SK-N-SH (cell line): ENCODE results near the gene FAM210B. TPM values are rescaled to one million over a fixed set of nuclear protein-coding genes. Genes with fewer than 3 reads are reported as not detected.

Experiments
- CTCF ChIA-PET: fragments of 300-600, 350-600 bp; formaldehyde crosslinking; extraction: SDS; loops from one replicate; lab custom pipeline; 2021; lab: Yijun Ruan, JAX
- POLR2A ChIA-PET: fragments of 350-600 bp; sonication (Branson Sonifier 250); formaldehyde crosslinking; extraction: SDS; loops from one replicate; lab custom pipeline; 2020; ENCODE audit warnings: antibody characterized with exemption, inconsistent platforms; lab: Yijun Ruan, JAX
- DNase-seq: peaks from one replicate; pipeline ENCODE4 v3.0.0; 2012
- H2AFZ ChIP-seq: fragments of 200-600 bp; sonication (generic); 2 replicates; pipeline ENCODE4 v1.8.1; 2016; ENCODE audit warnings: antibody characterized with exemption, mild to moderate bottlenecking, low read depth
- H3F3A ChIP-seq: fragments of 200-600 bp; sonication (generic); replicated peaks from 2 replicates; pipeline ENCODE3; 2016; ENCODE audit warnings: antibody characterized with exemption, mild to moderate bottlenecking; ENCODE audit not compliant: insufficient read depth
- H3K27ac ChIP-seq, 2 experiments: fragments of 200-500 bp in 1 of 2; fragments of 200-600 bp in 1 of 2; sonication (Bioruptor generic) in 1 of 2; sonication (generic), shearing (Covaris generic) in 1 of 2; 2 replicates each; pipeline versions ENCODE4 v1.5.1 to v1.6.1; 2014 to 2016; ENCODE audit warnings: low read depth in 2 of 2, inconsistent platforms in 1 of 2, low read length in 1 of 2, mild to moderate bottlenecking in 1 of 2, mixed read lengths in 1 of 2
- H3K27me3 ChIP-seq: fragments of 200-600 bp; sonication (generic), shearing (Covaris generic); 2 replicates; pipeline ENCODE4 v1.6.1; 2016; ENCODE audit warnings: mixed run types; ENCODE audit not compliant: insufficient read depth
- H3K36me3 ChIP-seq, 2 experiments: fragments of 200-500 bp in 1 of 2; fragments of 200-600 bp in 1 of 2; sonication (Bioruptor generic) in 1 of 2; sonication (generic) in 1 of 2; replicated peaks in 1 of 2; 2 replicates each; pipeline versions ENCODE3 to v1.5.1; 2014 to 2016; ENCODE audit warnings: low read length in 1 of 2, mild to moderate bottlenecking in 1 of 2; ENCODE audit not compliant: insufficient read depth in 2 of 2, control insufficient read depth in 1 of 2
- H3K4me1 ChIP-seq, 2 experiments: fragments of 200-500 bp in 1 of 2; fragments of 200-600 bp in 1 of 2; sonication (Bioruptor generic) in 1 of 2; sonication (generic), shearing (Covaris generic) in 1 of 2; 2 replicates each; pipeline versions ENCODE4 v1.5.1 to v1.6.1; 2014 to 2016; ENCODE audit warnings: low read depth in 1 of 2, low read length in 1 of 2, mixed run types in 1 of 2; ENCODE audit not compliant: insufficient read depth in 2 of 2, control insufficient read depth in 1 of 2
- H3K4me2 ChIP-seq: fragments of 200-600 bp; sonication (generic), shearing (Covaris generic); 2 replicates; pipeline ENCODE4 v1.6.1; 2017; ENCODE audit warnings: mixed run types
- H3K4me3 ChIP-seq, 2 experiments: fragments of 200-500 bp in 1 of 2; fragments of 200-600 bp in 1 of 2; sonication (Bioruptor generic) in 1 of 2; sonication (generic), shearing (Covaris generic) in 1 of 2; 2 replicates each; pipeline versions ENCODE4 v1.5.1 to v1.8.1; 2014 to 2016; ENCODE audit warnings: low read depth in 2 of 2, inconsistent platforms in 1 of 2, low read length in 1 of 2, mild to moderate bottlenecking in 1 of 2, mixed read lengths in 1 of 2, moderate library complexity in 1 of 2
- H3K79me2 ChIP-seq: fragments of 200-600 bp; sonication (generic); 2 replicates; pipeline ENCODE4 v1.8.1; 2017; ENCODE audit warnings: mild to moderate bottlenecking; ENCODE audit not compliant: insufficient read depth
- H3K9ac ChIP-seq: fragments of 200-600 bp; sonication (generic); 2 replicates; pipeline ENCODE4 v1.6.1; 2017; ENCODE audit warnings: mixed run types
- H3K9me2 ChIP-seq: fragments of 200-600 bp; sonication (generic); 2 replicates; pipeline ENCODE4 v1.6.1; 2017; ENCODE audit warnings: mixed run types
- H3K9me3 ChIP-seq: fragments of 200-600 bp; sonication (generic); 2 replicates; pipeline ENCODE4 v1.6.1; 2017; ENCODE audit warnings: mixed run types, mild to moderate bottlenecking, moderate library complexity
- H4K20me1 ChIP-seq: fragments of 200-600 bp; sonication (generic); 2 replicates; pipeline ENCODE4 v1.6.1; 2017; ENCODE audit warnings: mild to moderate bottlenecking, mixed run types; ENCODE audit not compliant: insufficient read depth
- CHD2 ChIP-seq: fragments of 150-350 bp; IDR thresholded peaks from 2 replicates; pipeline ENCODE4 v1.6.1; 2018; ENCODE audit warnings: low read length; ENCODE audit not compliant: partially characterized antibody
- CTCF ChIP-seq: fragments of 200-600 bp; sonication (generic); IDR thresholded peaks from 2 replicates; pipeline ENCODE4 v1.6.1; 2017; ENCODE audit warnings: antibody characterized with exemption, mild to moderate bottlenecking, moderate library complexity
- ELF1 ChIP-seq: IDR thresholded peaks from 2 replicates; pipeline ENCODE4 v1.4.0; 2012
- GABPA ChIP-seq: IDR thresholded peaks from 2 replicates; pipeline ENCODE4 v1.4.0; 2012; ENCODE audit warnings: low read depth, mild to moderate bottlenecking
- GATA2 ChIP-seq: sonication (generic); formaldehyde crosslinking; IDR thresholded peaks from 2 replicates; pipeline ENCODE4 v1.5.0; 2020; ENCODE audit warnings: mild to moderate bottlenecking, missing genetic modification reagents
- JUND ChIP-seq: IDR thresholded peaks from 2 replicates; pipeline ENCODE4 v1.4.0; 2012
- NRF1 ChIP-seq: IDR thresholded peaks from 2 replicates; pipeline ENCODE4 v1.6.1; 2012; ENCODE audit warnings: low read depth, mild to moderate bottlenecking, low read length
- POLR2AphosphoS5 ChIP-seq: IDR thresholded peaks from 2 replicates; pipeline ENCODE4 v1.6.1; 2012; ENCODE audit warnings: low read depth, low read length
- RAD21 ChIP-seq: IDR thresholded peaks from 2 replicates; pipeline ENCODE4 v1.6.1; 2012; ENCODE audit warnings: mild to moderate bottlenecking, low read length
- RXRA ChIP-seq: IDR thresholded peaks from 2 replicates; pipeline ENCODE4 v1.4.0; 2012; ENCODE audit warnings: low read depth, mild to moderate bottlenecking, borderline replicate concordance
- TAF1 ChIP-seq: IDR thresholded peaks from 2 replicates; pipeline ENCODE4 v1.6.1; 2012; ENCODE audit warnings: low read depth, mild to moderate bottlenecking, low read length, moderate library complexity, borderline replicate concordance
- TEAD4 ChIP-seq: IDR thresholded peaks from 2 replicates; pipeline ENCODE4 v1.4.0; 2012; ENCODE audit warnings: mild to moderate bottlenecking, borderline replicate concordance; ENCODE audit not compliant: insufficient read depth
- USF2 ChIP-seq: fragments of 150-350 bp; IDR thresholded peaks from 2 replicates; pipeline ENCODE4 v1.6.1; 2017; ENCODE audit warnings: antibody characterized with exemption, low read length, low read depth, borderline replicate concordance
- WGBS: methylation state at CpG from one replicate; pipeline ENCODE4 v1.1.6; 2017; ENCODE audit warnings: low lambda C conversion rate; 5-methylcytosine and 5-hydroxymethylcytosine counted together
- polyA plus RNA-seq, 3 experiments: library from polyadenylated mRNA; depleted of rRNA; stranded (reverse); fragments of >200 nt; gene quantifications; 2 replicates each; pipeline ENCODE4 v1.2.3, GENCODE V29; 2012
- TF ChIP-seq, protein P1 (sequence below): IDR thresholded peaks from 2 replicates; pipeline ENCODE4 v1.6.1; 2012; ENCODE audit warnings: mild to moderate bottlenecking, low read depth, low read length, moderate library complexity

The FAM210B gene
- polyA plus RNA-seq, 1 of the 3 experiments (the other 2 are of a cell fraction), result 34.6 TPM

- TF ChIP-seq, protein P1, sequence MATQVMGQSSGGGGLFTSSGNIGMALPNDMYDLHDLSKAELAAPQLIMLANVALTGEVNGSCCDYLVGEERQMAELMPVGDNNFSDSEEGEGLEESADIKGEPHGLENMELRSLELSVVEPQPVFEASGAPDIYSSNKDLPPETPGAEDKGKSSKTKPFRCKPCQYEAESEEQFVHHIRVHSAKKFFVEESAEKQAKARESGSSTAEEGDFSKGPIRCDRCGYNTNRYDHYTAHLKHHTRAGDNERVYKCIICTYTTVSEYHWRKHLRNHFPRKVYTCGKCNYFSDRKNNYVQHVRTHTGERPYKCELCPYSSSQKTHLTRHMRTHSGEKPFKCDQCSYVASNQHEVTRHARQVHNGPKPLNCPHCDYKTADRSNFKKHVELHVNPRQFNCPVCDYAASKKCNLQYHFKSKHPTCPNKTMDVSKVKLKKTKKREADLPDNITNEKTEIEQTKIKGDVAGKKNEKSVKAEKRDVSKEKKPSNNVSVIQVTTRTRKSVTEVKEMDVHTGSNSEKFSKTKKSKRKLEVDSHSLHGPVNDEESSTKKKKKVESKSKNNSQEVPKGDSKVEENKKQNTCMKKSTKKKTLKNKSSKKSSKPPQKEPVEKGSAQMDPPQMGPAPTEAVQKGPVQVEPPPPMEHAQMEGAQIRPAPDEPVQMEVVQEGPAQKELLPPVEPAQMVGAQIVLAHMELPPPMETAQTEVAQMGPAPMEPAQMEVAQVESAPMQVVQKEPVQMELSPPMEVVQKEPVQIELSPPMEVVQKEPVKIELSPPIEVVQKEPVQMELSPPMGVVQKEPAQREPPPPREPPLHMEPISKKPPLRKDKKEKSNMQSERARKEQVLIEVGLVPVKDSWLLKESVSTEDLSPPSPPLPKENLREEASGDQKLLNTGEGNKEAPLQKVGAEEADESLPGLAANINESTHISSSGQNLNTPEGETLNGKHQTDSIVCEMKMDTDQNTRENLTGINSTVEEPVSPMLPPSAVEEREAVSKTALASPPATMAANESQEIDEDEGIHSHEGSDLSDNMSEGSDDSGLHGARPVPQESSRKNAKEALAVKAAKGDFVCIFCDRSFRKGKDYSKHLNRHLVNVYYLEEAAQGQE, result no peak
- TF ChIP-seq ELF1 (no peak), RAD21 (no peak), NRF1 (no peak), POLR2AphosphoS5 (no peak), TEAD4 (no peak)
Measured at GRCh38 chr20:56316051-56316450, 42.7 kb upstream of the FAM210B start (continued).

GRCh38 chr20:56316483-56316882 is 42.3 kb upstream of the FAM210B start:
- no peak for TF ChIP-seq JUND
- TF ChIP-seq TEAD4, result no peak
- TF ChIP-seq CTCF, result no peak
- TF ChIP-seq TAF1, result no peak
- TF ChIP-seq RXRA, result no peak
- no peak for TF ChIP-seq USF2
- TF ChIP-seq GATA2 (CRISPR knock-in tag), result no peak
- TF ChIP-seq GABPA, result no peak
- no peak for TF ChIP-seq CHD2
- Histone ChIP-seq H3K4me2 (no peak overlapping the region), H3K36me3 (no peaks in the 10 kb centered on the region), H3K4me3 (no peak overlapping the region), H4K20me1 (no peaks in the 10 kb centered on the region), H3K79me2 (no peaks in the 10 kb centered on the region), H3K4me1 (no peaks in the 10 kb centered on the region), H3K27me3 (no peaks in the 10 kb centered on the region), H3K27ac (no peak overlapping the region), H3K9me3 (no peaks in the 10 kb centered on the region), H3K9me2 (no peaks in the 10 kb centered on the region), H3K9ac (no peak overlapping the region), H2AFZ (no peak overlapping the region), H3F3A (no peaks in the 10 kb centered on the region)
- DNase-seq, result no peak
- ChIA-PET CTCF (interaction anchor here (1.6 kb wide), 1 partner anchor 28 kb away, joined by 4 read pairs; no protein-coding TSS in a partner anchor), POLR2A (no interaction called here)
- 24% methylated on average over 3 of the region's 3 CpGs for WGBS
